GM18526 (cell line): ENCODE data around the gene GUK1.
A peak's percentile ranks its signal among the peaks of the same experiment; 100 is the strongest.

ENCODE experiments used
- POLR2A ChIP-seq: IDR thresholded peaks from 3 replicates; pipeline ENCODE4 v1.6.1; 2011; ENCODE audit not compliant: insufficient read length; ENCODE audit errors: extremely low read depth

The GUK1 gene

DNA sequence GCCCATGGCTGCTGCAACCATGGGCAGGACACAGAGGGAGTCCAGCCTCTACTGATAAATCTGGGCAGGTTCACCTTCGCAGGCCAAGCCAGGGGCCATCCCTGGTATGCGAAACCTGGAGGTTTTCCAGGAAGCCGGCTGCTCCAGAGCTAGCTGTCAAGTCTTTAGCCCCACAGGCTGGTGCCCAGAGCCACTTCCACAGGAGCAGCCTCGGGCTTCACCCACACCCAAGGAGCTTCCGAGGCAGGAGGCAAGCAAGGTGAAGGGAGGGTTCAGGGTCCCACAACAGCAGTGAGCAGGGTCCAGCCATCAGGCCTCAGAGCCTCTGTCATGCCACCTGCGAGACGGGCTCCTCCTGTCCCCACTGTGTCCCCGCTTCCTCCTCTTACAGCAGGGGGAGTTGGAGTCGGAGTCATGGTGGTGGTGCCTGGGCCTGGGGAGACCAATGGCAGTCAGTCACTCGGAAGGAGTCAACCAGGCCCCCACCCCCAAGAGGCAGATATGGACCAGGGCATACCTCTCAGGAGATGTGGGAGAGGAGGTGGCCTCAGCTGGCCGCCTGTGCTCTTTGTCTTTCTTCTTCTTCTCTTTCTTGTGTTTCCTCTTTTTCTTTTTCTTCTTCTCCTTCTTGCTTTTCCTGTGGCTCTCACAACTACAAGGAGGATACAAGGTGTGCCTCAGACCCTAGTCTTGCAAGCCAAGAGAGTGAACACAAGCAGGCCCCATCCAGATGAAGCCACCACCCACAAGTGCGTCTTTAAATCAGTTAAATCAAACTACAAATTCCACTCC, 39.1 kb upstream of the GUK1 start:
- no peak for TF ChIP-seq POLR2A

DNA sequence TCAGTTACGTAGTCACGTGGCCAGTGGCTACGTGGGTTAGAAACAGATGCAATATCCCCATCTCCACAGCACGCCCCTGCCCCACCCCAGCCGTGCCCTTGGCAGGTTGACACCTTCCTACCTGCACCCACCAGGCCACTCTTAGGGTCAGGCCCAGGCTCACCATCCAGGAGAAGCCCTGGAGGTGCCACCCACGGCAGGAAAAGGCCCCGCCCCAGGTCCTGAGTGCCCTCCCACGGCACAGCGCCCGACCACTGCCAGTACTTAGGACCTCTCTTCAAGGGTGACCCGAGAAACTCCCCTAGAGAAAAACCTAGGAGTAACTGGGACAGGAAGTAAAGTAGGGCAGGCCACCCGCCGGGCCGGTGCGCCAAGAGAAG, 38.5 kb upstream of the GUK1 start:
- TF ChIP-seq POLR2A: no peak

DNA sequence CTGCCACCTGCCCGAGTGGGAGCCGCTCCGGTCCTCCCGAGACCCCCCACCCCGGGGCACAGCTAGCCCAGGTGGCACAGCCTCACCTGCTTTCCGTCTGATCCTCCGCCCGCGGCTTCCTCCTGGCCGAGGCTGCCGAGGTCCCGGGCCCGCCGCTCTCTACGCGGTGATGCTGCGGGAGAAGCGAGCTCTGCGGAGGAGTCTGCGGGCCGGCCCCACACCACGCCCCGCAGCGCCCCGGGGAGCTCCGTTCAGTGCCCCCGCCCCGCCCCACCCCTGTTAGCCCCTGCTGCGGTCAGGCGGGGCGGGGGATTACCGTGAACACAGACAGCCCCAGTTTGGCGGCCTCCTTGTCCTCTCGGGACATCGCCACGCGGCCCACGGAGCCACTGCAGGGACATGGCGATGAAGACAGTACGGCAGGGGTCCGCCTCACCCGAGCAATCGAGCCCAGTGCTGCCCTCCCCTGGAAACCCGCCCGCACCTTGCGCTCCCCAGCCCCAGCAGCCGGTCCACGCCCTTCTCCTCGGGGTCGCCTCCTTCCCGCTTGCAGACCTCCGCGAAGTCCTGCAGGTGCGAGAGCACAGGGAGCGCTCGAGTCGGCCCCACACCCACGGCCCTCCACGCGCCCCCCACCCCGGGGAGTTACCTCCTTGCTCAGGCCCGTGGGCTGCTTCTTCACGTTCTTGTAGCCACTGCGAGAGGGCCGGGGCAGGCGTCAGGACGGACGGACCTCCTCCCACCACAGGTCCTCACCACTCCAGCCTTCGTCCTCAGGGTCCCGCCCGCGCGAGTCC, 37.9 kb upstream of the GUK1 start:
- TF ChIP-seq POLR2A: no peak

DNA sequence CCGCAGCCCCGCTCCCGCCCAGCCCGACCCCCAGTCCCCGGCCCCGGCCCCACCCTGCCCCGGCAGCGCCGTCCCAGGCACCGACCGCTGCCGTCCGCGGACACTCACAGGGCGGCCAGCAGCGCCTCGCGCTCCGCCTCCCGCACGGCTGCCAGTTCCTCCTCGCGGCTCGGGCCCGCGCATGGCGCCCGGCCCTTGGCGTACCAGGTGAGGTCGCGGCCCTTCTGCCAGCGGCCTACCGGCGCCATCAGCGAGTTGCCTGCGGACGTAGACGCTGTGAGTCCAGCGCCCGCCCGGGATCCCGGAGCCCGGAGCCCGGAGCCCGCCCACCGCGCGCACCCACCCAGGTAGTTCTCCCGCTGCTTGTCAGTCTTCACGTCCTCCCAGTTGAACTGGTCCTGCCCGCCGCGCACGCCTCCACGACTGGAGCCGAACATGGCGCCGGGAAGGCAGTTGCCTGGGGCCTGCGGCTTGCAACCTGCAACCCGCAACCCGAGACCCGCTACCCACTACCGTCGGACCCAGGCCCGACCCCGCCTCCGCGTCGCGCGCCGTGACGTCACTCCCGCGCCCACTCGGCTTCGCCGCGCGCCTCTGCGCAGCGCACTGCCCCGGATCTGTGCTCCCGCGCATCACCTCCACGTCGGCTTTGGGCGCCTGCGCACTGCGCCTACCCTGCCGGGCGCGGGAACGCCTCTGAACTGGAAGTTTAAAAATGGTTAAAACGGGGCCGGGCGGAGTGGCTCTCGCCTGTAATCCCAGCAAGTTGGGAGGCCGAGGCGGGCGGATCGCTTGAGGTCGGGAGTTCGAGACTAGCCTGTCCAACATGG, 37.1 kb upstream of the GUK1 start, which contains the start of gene C1orf35:
Gene C1orf35, minus strand, starts transcription at position 535 of the 830 bp plus-strand sequence. Its CDS starts 98 bp downstream, at position 437.
- peak; percentile 54 for TF ChIP-seq POLR2A

DNA sequence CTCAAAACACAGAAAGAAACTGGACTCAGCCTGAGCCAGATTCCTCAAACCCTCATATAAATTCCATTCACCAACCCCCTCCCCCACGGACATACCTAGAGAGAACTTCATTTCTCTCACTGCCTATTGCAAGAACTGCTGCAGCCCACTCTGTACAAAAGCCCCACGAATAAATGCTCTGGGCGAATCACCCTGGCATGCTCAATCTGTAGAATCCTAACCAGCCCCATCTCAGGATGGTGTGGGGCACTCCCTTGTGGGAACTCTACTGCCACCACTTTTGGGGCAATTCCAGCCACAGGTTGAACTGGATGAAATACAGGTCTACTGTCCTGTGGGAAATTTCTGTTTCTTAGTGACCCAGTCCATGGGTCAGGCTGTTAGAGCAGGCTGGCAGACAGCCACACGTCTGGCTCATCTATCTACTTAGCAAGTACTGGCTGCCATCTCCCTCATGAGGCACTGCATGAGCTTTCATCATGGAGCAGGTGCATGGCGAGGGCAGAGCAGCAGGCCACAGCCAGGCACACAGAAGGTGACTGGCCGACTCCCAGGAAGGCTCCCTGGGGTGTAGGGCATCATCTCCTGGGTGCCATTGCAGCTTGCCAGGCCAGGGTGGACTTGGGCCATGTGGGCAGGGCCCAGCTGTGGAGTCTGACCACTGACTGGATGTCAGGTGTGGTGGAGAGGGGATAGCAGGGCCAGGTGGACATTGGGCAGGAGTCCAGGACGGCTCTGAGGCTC, 35.4 kb upstream of the GUK1 start:
- TF ChIP-seq POLR2A: no peak

DNA sequence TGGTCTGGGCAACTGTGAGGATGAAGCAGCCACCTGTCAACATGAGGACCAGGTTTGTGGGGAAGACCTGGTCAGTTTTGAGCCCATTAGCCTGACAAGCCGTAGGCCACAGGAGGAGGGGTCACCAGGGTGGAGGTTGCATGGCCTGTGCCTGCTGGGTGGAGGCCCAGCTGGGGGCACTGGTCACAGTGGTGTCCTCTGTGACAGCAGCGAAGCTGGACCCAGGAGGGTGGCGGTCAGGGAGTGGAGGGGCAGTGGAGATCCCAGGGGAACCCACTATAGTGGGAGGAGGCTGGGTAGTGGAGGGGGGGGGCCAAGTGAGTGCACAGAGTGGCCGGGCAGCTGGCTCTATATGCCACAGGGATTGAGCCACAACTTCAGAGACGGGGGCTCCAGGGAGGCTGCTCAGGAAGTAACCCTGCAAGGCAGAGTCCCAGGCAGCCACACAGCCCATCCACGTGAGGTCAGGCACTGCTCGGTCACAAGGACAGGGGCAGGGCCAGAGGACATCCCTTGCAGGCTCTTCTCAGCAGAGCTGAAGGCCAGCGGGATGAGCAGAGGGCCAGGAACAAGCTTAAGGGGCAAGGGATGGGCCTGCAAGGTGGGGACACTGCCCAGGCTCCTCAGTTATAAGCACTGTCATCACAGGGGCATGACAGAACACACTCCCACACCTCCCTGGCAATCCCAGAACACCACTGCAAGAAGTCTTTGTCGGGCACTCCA, 34.6 kb upstream of the GUK1 start:
- no peak for TF ChIP-seq POLR2A

DNA sequence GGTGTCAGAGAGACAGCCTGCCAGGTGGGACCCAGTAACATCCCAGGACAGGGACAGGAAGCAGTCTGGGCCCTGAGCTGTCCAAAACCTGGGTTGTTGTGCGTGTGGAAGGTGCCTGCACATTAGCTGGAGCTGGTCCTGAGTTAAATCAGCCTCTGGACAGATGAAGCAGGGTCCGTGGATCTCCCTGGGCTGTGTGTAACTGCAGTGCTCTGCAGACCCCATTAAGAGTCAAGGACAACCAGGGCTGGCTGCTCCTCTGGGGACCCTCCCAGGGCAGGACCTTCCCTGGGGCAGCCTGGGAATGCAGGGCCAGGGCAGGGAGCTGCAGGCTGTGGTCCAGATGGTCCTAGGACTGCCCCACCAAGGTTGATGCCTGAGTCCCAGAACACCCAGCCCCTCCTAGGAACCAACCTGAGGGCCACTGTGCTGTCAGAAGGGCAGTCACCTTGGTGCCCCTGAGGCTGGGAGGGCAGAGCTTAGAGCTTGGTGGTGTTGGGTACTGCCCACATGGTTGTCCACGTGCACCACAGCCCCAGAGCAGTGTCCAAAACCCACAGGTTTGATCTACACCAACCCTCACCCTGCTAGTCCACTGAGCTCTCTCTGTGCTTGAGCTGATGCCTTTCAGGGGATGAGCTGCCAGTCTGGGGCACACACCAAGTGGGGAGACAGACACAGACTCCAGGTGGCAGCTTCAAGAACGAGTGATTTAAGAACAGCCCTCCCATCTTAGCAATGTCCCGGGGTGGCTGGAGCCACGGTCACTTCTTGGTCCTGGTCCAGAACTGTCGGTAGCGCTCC, 33.9 kb upstream of the GUK1 start:
- no peak for TF ChIP-seq POLR2A

DNA sequence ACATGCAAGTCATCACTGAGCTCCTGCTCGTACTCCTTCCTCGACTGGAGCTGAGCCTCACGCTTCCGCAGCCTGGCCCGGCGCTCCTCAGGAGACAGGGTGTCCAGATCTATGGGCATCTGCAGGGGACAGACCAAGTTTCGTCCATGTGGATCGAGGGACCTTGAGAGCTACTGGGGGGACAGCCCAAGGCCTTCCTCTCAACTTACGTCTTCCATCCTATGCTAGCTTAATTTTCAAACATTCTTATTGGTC, 33.4 kb upstream of the GUK1 start:
- TF ChIP-seq POLR2A: no peak

DNA sequence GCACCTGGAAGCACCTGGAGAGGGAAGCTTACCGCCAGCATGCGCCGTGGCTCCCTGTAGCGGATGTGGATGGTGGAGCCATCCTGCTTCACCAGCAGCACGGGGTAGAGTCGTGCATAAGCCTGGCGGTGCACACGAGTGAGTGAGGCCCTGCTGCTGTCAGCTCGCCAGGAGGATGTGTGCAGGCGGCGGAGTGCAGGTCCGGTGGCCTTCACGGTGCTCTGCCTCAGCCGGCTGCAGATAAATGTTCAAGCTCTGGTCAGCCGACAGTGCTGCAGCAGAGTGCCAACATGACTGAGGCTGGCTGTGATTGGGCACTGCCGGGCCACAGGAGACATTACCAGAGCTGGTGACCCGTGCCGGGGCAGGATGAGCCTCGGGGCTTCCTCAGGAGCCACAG, 32.4 kb upstream of the GUK1 start:
- TF ChIP-seq POLR2A: no peak

DNA sequence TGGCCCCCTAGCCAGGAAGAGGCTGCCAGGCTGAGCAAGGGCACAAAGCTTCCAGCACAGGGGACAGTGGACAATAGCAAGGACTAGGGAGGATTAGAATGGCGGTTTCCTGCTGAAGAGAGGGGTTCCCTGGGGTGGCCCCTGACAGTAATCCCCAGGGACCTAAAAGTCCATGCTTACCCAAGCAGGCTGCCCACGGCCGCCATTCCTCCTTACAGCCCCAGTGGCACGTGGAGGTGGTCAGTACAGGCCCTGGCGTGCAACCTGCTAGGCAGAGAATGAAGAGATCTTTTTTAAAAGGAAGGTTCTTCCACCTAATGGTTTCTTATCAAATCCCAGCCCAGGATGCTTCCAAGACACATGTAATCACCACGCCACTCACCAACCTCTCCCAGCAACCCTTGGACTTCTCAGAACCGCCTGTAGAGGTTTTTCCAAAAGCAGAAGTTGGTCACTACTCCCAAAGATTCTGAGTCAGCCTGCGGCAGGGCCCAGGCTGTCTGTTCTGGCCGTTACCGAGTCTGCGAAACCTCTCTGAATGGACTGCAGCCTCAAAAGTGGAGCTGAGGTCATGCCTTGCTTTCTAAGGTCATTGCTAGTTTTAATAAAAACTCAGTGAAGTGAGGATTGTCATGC, 31.9 kb upstream of the GUK1 start:
- TF ChIP-seq POLR2A: no peak

DNA sequence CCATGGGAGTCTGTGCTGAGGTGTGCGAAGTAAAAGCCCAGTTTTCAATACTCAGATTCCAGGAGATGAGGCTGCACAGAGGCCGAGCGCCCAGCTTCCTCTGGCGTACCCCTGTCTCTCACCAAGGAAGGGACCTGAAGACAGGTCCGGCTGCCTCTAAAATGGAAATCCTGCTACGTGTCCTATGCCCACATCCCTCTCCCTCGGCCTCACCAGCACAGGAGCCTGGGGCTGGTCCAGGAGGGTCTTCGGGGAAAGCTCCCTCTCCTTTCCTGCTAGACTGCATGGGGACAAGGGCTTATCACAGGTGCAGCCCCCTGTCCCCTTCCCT, 31.4 kb upstream of the GUK1 start:
- TF ChIP-seq POLR2A: no peak

DNA sequence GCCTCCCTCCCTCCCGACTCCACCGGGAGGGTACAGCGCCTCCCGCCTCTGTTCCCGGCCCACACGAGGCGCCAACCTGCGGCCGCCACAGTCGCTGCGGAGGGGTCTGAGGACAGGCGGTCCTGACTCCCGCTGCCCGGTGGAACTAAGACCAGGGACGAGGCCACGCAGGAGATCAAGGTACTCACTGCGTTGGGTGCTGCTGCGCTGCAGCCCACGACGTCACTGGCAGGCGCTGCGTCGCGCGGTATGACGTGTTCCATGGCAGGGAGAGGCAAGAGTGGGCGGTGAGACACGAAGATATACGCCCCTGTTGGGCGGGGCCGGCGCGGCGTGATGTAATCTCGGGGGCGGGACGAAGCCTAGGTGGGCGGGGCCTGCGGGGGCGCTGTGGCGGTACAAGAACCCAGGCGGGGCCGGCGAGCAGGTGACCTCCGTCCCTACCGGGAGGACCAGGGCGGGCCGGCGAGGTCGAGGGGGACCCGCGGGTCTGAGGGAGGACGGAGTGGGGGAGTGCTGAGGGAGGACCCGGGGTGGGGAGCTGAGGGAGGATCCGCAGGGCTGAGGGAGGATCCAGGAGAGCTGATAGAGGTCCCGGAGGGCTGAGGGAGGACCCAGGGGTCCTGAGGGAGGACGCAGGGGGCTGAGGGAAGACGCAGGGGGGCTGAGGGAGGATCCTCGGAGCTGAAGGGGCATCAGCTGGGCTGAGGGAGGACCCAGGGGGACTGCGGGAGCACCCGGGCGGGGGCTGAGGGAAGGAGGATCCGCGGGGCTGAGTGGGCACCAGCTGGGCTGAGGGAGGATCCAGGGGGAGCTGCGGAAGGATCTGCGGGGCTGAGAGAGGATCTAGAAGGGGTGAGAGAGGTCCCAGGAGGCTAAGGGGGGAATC, 30.8 kb upstream of the GUK1 start, which contains the start of gene MRPL55:
Gene MRPL55, minus strand, starts transcription at position 227 of the 889 bp plus-strand sequence. CDS start 1,039 bp downstream, outside the sequence.
- TF ChIP-seq POLR2A: peak; percentile 91
